Eye (tissue), 1 donor: ENCODE measurements around the gene FKBP10.
"Not testable (repeated sequence)": the region's sequence is repeated elsewhere in the genome, so short reads cannot be mapped to it uniquely, and the experiment has no call there.

Source experiments
- DNase-seq: peaks from one replicate; pipeline ENCODE4 v3.0.0-alpha.2; 2015

FKBP10 gene

GRCh38 chr17:41812381-41813151 lies at the start of gene FKBP10:
Gene FKBP10, plus strand, starts transcription at chr17:41813004. Its CDS starts 31 bp downstream, at chr17:41813035.
- DNase-seq, result peak; percentile 96

- DNase-seq, result no peak
Observed at GRCh38 chr17:41763327-41763726, 49.5 kb upstream of the FKBP10 start.

- DNase-seq, result no peak
Observed at GRCh38 chr17:41766135-41766534, 46.7 kb upstream of the FKBP10 start.

DNA sequence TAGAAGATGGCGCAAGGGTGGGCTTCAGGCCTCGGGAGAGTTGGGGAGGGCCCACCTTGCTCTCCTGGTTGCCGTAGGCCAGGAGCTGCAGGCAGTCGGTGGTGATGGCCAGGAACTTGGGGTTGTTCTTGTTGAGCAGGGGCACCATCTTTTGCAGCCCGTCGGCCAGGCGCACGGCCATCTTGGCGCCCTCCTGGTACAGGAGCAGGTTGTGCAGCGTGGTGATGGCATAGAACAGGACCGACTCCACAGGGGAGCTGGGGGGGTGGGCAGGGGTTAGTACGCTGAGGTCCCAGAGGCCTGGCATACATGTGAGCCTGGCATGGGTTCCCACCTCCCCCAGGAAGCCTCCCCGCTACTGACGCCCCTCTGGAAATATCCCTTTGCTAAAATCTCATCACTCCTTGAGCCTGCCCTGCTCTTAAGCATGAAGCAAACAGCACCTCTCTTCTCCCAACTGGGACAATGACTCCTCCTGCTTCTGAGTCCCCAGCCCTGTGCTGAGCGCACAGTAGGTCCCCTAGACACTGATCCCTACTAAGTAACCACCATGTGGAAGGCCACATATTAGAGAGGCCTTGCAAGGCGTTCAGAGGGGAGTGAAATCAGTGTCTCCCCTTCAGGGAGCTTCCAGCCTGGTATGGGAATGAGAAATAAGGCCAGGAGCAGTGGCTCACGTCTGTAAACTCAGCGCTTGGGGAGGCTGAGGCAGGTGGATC lies 45.3 kb upstream of the FKBP10 start:
- no peak for DNase-seq

DNA sequence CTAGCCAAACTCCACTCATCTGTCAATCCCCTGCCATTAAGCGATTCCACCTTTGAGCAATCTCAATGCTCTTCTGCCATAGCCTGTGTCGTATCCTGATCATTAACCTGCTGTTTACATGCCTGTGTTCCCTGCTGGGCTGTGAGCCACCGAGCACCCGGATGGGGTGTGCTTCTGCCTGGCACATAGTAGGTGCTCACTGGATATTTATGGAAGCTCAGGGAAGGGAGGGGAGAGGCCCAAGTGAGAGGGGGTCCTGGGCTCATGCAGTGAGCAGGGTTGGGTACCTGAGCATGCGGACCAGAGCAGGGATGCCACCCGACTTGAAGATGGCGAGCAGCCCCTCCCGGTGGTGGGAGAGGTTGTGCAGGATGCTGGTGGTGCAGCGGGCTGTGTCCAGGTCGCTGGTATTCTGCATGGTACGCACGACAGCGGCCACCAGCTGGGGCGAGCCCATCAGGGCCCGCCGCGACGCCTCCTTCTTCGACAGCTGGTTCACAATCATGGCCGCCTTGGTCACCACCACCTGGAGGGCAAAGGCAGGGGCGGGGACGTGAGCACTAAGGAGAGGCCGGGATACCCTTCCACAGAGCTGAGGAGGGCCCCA lies 44.0 kb upstream of the FKBP10 start:
- no peak for DNase-seq

DNA sequence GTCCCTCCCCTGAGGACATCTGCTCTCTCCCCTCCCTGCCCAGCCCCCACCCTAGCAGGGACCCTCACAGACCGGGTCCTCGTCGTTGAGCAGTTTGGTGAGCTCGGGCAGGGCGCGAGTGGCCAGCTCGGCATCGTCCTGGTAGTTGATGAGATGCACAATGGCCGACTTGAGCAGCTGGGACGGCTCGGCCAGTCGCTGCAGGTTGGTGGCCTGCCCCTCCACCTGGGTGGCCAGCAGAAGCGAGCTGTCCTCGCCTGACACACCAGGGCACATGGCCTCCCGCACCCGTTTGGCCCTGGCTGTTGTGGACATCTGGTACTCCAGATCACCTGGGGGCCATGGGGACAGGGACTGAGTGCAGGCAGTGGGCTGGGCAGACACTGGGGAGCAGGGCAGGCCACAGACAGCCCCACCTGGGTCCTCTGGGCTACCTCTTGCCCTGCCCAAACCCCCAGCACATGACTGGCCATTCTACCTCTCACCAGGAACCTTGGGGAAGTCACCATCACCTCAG lies 43.4 kb upstream of the FKBP10 start:
- no peak for DNase-seq

DNA sequence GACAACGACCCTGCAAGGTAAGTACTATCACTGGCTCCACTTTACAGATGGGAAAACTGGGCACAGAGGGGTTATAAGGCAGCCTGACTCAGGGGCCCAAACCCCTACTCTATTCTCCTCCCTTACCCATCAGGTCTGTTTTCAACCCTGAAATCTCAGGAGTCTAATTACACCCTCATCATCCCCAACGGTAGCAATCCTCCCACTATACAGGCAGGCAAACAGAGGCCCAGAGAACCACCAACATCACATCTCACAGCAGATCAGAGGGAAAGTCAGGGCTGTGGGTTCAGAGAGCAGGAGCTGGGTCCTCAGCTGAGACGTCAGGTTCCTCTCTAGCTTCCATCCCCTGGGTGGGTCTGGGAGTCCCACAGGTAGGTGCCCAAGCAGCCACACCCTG lies 42.8 kb upstream of the FKBP10 start:
- DNase-seq, result no peak

GRCh38 chr17:41771389-41772206 lies 41.2 kb upstream of the FKBP10 start:
- DNase-seq, result no peak

GRCh38 chr17:41772218-41772585 lies 40.6 kb upstream of the FKBP10 start:
- no peak for DNase-seq

DNA sequence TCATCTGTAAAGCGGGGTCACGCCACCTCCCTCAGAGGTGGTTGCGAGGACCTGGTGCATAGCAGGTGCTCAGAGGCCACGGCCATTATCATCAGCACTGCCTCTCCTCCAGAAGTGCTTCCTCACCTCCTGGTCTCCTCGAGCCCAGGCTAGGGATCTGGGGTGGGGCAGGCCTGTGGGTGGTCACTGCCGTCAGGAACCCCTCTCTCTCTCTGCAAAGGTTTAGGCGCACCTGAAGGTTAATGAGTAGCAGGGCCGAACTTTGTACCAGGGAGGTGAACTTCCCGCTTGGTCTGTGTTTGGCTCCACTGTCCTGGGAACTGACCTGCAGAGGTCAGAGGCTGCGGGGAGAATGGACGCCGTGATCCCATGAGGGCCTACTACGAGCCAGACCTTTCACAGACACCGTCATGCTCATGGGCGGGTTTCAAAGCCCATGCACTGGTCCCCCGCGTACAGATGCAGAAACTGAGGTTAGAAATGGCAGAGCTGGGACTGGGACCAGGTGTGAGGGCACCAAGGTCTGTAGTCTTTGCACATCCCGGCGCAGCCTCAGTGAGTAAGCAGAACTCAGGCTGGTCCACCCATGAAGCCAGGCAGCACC lies 40.1 kb upstream of the FKBP10 start:
- DNase-seq, result no peak

GRCh38 chr17:41773190-41773588 lies 39.6 kb upstream of the FKBP10 start:
- DNase-seq, result peak; percentile 83

DNA sequence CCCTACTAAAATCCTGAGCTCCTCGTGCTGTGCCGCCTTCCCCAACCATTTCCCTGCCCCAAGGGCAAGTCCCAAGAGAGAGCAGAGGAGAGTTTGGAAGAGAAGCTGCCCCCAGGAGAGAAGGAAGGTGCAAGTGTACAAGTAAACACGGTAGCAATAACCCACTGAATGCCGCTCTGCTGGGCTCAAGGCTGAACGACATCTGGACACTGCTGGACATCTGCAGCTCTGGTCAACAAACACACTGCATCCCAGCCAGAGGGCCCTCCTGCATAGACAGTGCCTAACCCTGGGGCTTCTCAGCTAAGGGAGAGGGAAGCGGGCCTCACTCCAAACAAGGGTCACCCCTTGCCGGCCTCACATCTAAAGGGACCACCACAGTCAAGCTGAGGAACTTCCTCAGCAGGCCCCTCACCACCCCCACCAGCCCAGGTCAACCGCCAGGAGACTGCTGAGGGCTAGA lies 39.0 kb upstream of the FKBP10 start:
- peak; percentile 48 for DNase-seq

DNA sequence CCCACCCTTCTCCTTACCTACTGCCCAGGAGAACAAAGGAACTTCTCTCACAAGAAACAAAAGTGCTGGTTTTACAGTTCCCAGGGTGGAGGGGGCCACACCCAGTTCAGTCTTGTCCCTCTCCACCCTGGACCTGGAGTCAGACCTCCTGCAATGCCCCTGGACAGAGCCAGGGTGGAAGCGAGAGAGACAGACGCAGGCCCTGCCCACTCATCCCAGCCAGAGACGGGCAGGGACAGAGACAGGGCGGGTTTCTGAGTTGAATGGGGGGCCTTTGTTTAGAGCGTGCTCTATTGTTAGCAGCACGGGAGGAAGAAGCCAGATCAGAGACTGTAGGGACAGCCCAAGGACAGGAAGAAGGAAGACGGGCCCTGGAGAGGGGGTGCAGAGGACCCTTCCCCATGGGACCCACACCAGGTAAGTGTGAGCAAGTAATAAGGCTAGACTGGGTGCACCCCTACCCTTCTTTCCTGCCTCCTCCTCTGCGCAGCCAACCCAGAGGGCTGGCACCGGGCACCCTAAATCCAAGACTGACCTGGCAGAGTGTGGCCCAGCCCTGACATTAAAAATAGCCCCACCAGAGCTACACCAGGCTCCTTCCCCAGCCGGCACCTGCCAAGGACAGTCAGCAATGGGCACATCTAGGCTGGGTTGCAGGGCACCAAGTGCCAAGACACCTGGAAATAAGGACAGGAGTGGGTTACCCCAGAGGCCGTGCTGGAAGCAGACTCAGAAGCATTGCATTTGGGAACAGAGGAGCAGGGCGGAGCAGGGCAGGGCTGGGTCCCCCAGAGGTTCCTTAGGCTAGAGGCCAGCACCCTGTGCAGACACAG lies 37.2 kb upstream of the FKBP10 start:
- peak; percentile 41 for DNase-seq

DNA sequence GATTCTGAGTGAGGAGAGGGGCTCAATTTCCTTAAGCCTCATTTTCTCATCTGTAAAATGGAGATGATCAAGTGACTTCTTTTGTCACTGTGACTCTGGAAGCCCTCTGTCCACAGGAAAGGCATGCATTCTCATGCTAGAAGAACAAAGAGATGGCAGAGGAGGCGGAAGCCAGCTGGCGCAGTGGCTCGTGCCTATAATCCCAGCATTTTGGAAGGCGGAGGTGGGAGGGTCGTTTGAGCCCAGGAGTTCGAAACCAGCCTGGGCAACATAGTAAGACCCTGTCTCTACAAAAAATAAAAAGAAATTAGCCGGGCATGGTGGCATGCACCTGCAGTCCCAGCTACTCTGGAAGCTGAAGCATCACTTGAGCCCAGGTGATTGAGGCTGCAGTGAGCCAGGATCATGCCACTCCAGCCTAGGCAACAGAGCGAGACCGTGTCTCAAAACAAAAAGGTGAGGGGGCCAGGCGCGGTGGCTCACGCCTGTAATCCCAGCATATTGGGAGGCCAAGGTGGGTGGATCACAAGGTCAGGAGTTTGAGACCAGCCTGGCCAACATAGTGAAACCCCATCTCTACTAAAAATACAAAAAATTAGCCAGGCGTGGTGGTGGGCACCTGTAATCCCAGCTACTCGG lies 36.4 kb upstream of the FKBP10 start:
- not testable (repeated sequence) for DNase-seq

GRCh38 chr17:41777157-41777573 lies 35.6 kb upstream of the FKBP10 start:
- peak; percentile 76 for DNase-seq

DNA sequence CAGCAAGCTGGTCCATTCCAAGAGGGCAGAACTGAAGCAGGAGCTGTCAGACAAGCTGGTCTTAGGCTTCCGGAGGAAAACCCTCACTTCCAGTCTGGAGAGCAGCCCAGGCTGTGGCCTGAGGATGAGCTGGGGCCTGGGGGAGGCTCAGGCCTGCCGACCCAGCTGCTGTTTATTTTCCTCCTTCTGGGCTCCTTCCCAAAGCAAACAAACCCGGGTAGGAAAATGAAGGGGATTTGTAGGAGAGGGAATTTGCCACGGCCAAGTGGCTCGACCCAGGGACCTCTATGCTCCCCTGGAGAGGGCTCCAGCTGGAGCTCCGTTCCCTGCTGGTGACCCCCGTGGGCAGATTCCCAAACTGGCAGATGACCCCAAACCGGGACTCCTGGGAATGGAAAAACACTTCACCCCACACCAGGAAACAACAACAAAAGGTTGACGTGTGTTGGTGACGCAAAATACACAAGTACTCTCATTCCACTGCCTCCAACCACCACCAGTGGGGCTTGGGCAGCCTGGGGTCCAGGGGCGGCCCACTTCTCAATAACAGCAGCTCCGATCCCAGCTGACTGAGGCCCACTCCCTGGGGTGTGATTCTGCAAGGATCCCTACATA lies 35.1 kb upstream of the FKBP10 start:
- peak; percentile 74 for DNase-seq

GRCh38 chr17:41779954-41780353 lies 32.9 kb upstream of the FKBP10 start:
- no peak for DNase-seq

DNA sequence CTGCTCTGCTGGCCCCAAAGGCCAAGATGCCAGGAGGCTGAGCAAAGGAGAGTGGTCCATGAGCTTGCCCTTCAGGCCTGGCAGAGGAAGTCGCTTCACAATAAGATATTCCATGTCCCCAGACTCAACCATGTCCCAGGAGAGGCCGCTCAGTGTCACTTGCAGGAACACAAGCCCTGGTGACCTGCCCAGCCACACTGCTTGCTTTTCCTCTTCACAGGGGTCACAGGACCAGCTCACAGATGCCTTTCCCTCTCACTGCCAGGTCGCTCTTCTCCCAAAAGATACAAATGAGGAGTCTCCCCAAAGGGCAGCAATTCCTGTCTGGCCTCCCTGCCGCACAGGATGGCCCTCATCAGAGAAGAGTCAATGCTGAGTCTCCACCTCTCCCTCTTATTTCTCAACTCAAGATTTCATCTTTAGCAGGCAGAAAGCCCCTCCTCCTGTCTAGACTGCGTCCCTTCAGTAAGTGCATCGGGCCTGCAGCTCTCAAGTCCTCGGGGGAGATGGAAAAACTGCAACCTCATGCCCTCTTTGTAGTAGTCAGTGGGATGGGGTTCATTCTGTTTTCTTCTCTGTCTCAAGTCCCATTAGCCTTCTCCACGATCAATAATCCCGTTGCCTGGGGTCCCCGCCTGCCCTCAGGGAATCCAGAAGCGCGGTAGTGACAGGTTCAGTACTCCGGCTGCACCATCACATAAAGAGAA lies 31.2 kb upstream of the FKBP10 start:
- DNase-seq, result peak; percentile 75

- DNase-seq, result no peak
Observed at GRCh38 chr17:41782142-41782541, 30.7 kb upstream of the FKBP10 start.
